Stimulated activated CD8-positive, alpha-beta memory T cell treated with anti-CD3 and anti-CD28 coated beads, Interleukin-7, amount 100 ng/mL, for 24 hours (primary cell): ENCODE measurements around the gene FGD5.
"Not testable (repeated sequence)": the region's sequence is repeated elsewhere in the genome, so short reads cannot be mapped to it uniquely, and the experiment has no call there.

Experiments
- DNase-seq: peaks from one replicate; pipeline ENCODE4 v3.0.0-alpha.2; 2020; ENCODE audit warnings: low read depth

FGD5 gene

GRCh38 chr3:14808025-14808424, 10.7 kb upstream of the FGD5 start:
- no peak for DNase-seq

GRCh38 chr3:14808502-14809266, 10.1 kb upstream of the FGD5 start:
- no peak for DNase-seq

GRCh38 chr3:14809611-14810010, 9.2 kb upstream of the FGD5 start:
- DNase-seq, result not testable (repeated sequence)

- no peak for DNase-seq
These were observed 8.5 kb upstream of the FGD5 start for GRCh38 chr3:14810070-14810791.

GRCh38 chr3:14810801-14811661, 7.7 kb upstream of the FGD5 start:
- no peak for DNase-seq

- no peak for DNase-seq
These were observed 7.1 kb upstream of the FGD5 start for GRCh38 chr3:14811684-14812083.

GRCh38 chr3:14812196-14812790, 6.5 kb upstream of the FGD5 start:
- no peak for DNase-seq

- DNase-seq, result no peak
These were observed 4.3 kb upstream of the FGD5 start for GRCh38 chr3:14814411-14814871.

GRCh38 chr3:14816359-14816758, 2.4 kb upstream of the FGD5 start:
- DNase-seq, result no peak

GRCh38 chr3:14819671-14820070, 909 bp downstream of the FGD5 start:
- no peak for DNase-seq

GRCh38 chr3:14820156-14820555, 1.4 kb downstream of the FGD5 start:
- no peak for DNase-seq

GRCh38 chr3:14821151-14821550, 2.4 kb downstream of the FGD5 start:
- DNase-seq, result no peak

- DNase-seq, result no peak
These were observed 3.4 kb downstream of the FGD5 start for GRCh38 chr3:14822134-14822533.

- DNase-seq, result no peak
These were observed 4.1 kb downstream of the FGD5 start for GRCh38 chr3:14822670-14823390.

GRCh38 chr3:14823393-14823792, 4.6 kb downstream of the FGD5 start:
- no peak for DNase-seq

GRCh38 chr3:14823910-14824629, 5.3 kb downstream of the FGD5 start:
- no peak for DNase-seq

- DNase-seq, result no peak
These were observed 5.9 kb downstream of the FGD5 start for GRCh38 chr3:14824646-14825045.

GRCh38 chr3:14826069-14826468, 7.3 kb downstream of the FGD5 start:
- DNase-seq, result no peak

- DNase-seq, result no peak
These were observed 9.0 kb downstream of the FGD5 start for GRCh38 chr3:14827776-14828175.

GRCh38 chr3:14829811-14830210, 11.0 kb downstream of the FGD5 start:
- no peak for DNase-seq
